ENCODE measurements around the gene AIF1.

The AIF1 gene

DNA sequence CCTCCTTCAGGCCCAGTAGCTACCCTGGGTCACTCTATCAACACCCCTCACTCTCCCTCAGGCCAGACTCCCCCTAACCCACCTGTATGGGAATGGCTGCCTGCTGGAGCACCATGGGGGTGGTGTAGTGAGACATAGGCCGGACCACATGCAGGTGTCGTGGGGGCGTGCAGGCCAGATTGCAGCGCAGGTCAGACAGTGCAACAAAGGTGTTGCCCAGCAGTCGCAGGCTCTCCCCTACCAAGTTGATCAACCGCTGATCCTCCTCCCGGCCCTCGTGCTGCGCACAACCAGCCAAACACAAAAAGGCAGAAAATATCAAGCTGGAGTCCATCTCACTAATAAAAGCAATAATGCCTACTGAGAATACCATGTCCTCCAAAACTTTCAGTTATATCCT lies 30.3 kb downstream of the AIF1 start:
- DNase-seq: no peak

DNA sequence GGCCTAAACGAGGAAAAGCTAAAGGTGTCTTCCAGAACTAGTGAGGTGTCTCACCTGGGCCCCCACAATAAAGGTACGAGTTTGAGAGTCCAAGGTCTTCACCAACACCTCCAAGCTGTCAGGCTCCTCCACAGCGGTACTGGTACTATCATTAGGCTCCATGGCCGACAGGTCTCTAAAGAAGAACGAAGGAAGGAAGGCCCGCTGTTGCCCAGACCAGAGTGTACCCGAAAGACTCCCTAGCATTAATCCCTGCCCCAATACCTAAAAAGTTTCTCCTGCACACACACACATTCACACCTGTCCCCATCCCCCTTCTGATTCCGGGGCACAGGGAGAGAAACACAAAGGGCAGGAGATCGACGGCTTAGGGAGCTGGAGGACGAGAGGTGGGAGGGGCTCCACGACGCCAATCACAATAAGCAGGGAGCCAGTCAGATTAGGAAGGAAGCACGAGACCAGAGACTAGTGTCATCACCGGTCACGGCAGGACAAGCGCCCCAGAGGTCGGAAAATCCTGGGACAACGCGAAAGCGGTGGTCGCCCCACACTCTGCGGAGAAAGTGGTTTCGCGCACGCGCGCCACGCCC lies 36.7 kb downstream of the AIF1 start:
- DNase-seq: no peak

DNA sequence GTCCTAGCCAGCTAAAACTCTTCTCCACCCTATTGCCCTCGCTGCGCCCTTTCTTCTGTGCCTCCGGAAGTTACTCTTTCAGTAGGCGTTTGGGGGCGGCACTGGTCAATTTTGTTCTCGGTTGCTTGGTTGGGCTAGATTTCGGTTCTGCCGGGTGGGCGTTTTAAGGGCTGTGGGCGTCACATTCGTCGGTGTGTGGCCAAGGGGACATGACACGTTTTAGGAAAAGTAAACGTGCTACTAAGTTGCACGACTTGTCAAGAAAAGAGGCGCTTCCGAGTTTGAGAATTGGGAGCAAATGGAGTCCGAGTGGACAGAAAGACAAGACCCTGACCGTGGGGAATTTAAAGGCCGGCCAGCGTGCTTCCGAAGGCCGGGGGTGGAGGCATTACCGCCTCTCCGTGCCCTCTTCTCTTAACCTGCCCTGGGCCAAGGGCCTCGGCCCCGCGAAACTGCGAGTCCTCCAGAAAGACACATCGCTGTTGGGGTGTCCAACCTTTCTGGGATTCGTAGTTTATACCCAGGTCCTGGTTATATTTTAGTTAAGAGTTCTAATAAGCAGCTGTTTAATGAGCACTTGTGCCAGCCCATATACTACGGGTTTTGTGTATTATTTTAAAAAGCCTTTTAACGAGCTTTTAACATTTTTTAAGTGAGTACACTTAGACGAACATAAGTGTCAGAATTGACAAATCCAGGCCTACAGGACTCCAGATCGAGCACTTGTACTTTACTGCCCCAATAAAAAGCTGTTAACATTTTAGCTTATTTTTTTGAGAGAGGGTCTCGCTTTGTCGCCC lies 38.1 kb downstream of the AIF1 start:
- DNase-seq: peak; percentile 95

DNA sequence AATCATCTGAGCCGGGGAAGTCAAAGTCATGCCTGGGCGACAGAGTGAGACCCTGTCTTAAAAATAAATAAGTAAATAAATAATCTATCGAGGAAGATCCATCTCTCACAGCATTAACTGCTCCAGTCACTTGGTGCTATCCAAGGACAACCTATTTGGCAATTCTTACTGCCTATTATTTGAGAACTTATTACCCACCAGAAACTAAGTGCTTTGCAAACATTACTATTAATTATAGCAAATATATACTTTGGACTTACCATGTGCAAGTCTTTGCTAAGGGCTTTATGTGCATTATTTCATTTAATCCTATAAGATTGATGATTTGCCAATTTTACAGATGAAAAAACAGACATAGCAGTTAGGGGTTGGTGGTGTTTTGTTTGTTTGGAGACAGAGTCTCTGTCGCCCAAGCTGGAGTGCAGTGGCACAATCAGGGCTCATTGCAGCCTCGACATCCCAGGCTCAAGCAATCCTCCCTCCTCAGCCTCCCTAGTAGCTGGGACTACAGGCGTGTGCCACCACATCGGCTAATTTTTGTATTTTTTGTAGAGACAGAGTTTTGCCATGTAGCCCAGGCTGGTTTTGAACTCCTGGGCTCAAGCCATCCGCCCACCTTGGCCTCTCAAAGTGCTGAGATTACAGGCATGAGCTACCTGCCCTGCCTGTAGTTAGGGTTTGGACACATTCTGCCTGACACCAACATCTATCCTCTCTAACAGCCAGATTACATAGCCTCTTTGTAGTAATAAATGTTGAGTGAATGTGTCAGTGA lies 39.7 kb downstream of the AIF1 start:
- no peak for DNase-seq

DNA sequence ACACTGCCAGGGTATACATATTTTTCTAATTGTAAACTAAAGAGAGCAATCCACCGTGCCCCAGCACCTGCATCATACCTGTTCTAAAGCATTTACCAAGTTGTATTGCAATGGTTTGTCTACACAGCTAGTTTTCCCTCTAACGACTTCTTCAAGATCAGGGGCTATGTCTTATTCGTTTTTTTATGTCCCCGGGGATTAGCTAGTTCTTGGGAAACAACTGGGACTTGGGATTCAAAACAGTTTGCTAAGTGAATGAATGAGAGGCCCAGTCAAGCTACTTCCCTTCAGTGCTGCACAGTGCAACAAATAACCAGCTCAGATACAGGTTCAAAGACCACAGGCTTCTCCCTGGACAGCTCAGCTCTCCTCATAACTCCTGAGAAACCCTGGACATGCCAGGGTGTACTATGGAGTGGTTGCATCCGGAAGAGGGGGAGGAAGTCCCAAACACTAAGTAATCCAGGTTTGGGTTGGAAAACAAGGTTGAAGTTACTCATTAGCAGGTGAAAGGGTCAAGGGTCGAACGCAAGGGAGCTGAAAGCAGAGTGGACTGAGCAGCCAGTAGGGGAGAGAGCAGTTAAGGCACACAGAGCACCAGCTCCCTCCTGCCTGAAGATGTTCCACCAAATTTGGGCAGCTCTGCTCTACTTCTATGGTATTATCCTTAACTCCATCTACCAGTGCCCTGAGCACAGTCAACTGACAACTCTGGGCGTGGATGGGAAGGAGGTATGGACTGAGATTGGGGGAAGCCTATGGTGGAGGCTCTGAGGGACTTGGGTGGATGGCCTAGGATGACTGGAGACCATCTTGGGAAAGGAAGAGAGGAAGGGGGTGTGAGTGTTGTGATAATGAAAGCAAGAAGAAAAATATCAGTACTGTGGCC lies 40.6 kb downstream of the AIF1 start, which contains the start of gene APOM:
Gene APOM, plus strand, starts transcription at position 546 of the 889 bp plus-strand sequence. Its CDS starts 73 bp downstream, at position 619.
- DNase-seq: no peak

DNA sequence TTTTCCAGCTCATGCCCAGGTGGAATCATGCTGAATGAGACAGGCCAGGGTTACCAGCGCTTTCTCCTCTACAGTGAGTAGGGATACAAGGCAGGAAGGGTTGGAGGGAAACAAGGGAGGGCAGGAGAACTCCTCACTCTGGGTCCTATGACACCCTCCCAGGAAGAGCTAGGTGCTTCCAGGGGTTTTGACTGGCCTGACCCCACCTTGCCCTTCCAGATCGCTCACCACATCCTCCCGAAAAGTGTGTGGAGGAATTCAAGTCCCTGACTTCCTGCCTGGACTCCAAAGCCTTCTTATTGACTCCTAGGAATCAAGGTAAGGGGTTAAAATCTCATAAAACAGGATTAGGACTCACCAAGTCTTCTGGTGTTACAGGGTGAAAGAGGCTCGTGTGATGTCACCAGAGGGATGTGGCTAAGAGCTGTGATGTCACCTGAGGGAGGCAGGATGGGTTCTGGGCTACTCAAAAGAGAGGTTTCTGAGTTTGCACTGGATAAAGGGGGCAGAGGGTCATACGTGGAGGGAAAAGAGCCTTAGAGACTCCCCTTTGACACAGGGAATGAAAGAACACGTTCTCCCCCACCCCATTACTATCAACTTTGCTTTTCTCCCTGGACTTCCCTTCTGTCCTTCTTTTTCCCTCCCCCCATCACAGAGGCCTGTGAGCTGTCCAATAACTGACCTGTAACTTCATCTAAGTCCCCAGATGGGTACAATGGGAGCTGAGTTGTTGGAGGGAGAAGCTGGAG lies 42.5 kb downstream of the AIF1 start:
- no peak for DNase-seq

DNA sequence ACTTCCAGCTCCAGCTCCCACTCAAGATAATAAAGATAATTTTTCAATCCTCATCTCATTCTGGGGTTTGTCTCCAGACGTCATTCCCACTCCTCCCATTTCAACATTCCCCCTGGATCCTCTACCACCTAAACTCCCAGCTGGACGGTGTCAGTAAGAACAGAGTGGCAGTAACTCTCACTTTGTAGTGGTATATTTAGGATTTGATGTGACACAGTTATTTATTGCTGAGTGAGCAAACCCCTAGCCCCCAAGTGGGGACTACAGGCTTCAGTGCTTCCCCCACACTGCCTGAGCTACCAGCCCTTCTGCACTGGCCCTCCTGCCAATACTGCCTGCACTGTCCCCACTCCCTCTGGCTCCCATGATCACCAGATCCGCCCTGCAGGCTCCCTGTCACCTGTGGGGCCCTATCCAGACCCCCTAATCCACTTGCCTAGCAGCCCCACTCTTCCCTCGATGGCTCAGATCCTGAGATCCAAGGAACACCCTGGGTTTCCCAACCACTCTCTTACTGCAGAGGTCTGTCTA lies 43.2 kb downstream of the AIF1 start:
- no peak for DNase-seq

DNA sequence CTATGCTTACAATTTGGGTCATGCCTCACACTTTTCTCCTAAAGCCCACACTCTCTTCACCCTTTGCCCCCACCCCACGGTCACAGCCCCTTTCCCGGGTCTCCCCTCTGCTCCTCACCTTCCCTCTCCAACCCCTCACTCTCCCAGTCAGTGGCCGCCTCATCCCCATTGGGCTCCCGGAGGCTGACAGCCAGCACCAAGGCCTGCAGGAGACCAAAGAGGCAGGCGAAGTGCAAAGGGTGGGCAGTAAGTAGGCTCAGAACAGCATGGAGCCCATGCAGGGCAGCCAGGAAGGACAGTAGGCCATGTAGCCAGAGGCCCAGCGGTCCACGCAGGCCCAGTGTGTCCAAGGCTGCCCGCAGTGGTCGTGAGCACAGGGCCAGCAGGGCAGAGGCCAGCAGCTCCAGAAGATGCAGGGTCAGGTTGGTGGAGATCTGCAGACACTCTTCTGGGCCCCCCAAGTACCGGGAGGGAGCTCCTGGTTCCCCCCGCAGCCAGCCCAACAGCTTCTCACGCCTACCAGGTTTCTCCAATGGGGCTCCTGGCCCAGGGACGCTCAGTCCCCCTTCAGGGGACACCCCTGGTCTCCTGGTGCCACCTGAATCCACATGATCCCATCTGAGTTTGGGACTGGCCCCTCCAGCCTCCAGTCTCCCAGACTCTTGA lies 44.1 kb downstream of the AIF1 start:
- no peak for DNase-seq

DNA sequence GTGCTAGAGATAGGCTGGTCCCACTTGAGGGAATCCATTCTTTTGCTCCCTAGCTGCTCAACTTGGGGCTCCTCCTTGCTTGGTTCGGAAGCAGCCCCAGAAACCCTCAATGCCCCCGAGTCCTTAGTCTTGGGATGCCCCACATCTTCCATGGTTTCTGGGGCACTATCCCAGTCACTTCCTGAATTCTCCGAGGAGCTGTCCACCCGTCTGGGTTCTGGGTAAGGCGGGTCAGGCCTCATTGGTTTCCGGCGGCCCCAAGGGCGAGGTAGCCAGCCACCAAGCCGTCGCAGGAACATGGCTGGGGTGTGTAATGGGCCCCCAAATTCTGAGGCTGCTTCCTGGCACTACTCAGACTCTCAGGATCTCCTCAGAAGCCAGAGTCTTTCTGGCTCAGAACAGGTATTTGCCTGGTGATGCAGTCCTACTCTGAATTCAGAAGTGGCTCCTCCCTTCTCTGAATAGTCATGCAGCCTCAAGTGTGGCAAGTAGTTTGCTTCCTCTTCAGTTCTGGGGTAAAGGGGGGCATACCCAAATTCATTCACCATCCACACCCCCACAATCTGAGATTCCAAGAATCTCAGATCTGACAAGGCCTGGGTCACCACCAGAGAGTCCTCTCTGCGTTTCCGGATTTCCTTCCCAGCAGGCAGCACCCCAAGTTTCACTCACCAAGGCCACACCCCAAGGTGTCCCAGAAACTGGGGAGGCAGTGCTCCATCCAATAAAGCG lies 44.8 kb downstream of the AIF1 start:
- DNase-seq: no peak

DNA sequence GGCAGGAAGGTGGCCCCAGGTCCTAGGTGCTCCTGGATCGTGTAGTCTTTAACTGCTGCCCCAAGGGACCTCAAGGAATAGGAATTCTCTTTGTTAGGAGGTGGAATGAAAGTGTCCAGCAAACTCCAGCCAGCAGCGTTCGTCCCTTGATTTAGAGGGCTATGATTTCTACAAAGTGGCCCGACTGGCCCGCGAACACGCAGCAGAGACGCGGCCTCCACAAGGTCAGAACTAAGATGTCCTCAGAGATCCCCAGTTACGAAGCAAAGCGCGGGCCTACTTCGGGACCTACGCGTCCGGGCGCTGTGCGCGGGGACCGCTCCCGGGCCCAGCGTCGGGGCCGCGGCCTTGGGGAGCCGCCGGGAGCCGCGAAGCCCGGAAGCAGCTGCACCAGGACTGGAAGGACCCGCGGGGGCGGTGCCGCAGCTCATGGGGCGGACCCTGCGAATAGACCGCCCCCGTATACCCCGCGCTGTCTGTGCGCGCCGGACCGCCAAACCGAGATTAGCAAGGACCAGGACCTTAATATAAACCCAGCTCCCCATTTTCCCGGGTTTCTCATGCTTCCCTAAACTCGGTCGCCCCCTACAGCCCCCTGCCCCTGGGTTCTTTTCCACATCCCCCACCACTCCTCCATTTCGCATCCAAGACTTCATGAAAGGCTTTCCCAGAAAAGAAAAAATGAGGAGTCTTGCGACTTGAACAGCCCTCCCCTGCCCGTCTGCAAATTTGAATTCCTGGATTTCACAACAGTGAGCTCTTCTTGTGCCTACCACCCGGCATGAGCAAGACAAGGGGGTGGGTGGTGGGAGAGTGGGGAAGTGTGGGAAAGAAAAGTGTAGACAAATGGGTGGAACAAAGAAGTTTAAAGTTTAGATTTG lies 45.6 kb downstream of the AIF1 start, which contains the start of gene C6orf47:
Gene C6orf47, minus strand, starts transcription at position 398 of the 881 bp plus-strand sequence. CDS start 831 bp downstream, outside the sequence.
- DNase-seq: peak; percentile 92

DNA sequence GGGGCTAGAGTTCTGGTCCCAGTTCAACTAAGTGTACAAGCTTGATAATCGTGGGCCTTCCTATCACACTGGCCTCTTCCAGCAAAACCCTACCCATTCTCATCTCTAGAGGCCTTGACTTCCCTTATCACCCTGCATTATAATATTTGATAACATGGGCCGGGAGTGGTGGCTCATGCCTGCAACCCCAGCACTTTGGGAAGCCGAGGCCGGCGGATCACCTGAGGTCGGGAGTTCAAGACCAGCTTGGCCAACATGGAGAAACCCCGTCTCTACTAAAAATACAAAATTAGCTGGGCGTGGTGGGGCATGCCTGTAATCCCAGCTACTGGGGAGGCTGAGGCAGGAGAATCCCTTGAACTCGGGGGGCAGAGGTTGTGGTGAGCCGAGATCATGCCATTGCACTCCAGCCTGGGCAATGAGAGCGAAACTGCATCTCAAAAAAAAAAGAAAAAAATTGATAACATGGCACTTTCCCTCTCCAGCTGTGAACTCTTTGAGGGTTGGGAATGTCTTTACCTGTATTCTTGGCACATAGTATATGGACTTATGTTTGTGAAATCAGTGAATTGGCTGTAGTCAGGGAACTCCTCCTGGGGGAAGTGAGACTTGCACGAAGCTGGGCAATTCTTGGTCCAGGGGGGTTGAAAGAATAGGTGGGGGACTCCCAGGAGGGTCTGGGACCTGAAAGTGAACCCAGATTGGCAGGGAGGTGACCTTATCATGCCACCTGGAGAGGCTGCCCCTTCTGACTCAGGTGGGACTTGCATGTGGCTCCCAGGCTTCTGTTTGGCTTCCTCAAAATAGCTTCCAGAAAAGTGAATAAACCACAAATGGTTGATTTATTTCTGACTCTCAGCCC lies 46.5 kb downstream of the AIF1 start:
- DNase-seq: no peak

DNA sequence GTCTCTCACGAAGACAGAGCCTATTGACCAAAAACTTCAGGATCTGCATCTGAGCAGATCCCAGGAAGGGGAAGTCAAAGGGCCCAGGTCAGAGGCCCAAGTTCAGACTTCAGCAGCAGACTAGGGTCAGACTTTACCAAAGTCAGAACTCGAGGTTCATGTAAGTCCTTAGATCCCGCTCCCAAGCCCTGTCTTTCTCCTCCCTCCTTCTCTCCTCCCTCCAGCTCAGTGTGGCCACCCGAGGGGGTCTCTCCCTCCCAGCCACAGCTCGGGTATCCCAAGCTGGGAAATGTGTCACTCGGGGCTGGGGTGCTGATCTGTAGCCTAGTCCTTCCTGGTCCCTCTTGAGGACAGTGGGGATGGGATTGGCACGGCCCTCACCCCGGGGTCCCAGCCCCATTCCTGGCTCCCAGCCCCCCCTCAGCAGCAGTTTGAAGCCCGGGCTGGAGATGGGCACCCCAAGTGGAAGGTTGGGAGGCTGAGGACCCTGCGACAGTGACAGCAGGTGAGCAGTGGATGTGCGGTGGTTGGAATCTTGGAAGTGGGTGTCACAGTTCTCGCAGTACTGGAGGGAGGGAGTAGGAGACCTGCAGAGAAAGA lies 47.2 kb downstream of the AIF1 start:
- DNase-seq: no peak

DNA sequence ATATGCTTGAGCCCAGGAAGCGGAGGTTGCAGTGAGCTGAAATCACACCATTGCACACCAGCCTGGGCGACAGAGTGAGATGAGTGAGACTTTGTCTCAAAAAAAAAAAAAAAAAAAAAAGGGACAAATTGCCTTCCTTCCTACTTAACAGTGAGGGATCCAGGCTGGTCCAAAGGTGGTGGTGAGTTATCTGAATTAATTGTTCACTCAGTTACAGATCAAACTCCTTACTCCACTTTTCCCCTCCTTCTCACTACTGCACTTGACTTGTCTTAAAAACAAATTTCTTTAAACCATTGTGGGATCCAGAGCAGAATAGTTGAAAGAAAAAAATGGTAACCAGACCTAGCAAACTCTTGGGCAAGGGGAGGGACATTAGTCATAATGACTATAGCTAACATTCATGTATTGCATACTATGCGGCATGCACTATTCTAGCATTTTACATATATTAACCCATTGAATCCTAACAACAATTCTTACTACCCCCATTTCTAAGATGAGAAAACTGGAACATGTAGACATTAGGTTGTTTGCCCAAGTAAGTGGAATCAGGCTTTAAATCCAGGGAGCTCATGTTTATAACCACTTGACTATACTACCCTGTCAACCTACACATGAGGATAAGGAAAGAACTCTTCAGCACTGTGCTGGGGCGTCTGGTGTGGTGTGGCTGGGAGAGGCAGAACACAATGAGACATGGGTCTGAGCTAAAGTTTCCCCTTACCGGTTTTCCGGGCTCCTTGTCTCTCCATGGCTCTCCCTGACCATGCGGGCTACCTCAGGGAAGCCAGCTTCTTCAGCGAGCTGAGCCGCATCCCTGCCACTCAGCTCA lies 48.3 kb downstream of the AIF1 start:
- no peak for DNase-seq

DNA sequence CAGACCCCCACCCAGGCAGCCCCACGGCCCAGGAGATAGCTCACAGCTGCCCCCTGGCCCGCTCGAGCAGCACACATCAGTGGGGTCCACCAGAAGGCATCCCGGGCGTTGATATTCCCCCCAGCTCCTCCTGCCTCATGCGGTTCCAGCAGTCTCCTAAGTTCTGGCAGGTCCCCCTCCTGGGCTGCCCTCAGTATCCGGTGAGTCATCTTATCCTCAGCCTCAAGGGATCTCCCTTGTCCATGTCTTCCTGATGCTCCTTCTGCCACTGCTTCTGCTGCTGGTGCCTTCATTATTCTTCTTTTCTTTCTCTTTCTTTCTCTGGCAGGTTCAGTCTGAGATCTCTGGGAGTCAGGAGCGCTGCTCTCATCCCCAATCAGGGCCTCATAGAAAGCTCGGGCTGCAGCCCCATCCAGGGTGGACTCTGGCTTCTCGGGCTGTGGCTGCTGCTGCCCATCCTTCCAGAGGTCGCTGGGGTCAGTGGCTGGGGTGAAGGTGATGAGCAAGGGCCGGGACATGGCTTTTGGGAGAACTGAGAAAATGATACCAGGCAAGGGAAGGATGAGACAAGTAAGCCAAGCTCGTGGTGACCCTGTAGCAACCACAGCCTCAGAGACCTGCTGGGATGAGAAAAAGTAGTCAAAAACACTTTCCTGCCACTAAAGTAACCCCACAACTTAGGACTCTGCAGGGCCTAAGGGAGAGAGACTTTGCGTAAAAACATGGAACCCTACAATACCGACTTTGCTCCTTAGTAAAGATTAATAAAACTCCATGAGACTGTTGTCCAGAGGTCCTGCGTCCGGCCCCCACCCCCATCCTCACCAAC lies 49.1 kb downstream of the AIF1 start:
- peak; percentile 44 for DNase-seq

DNA sequence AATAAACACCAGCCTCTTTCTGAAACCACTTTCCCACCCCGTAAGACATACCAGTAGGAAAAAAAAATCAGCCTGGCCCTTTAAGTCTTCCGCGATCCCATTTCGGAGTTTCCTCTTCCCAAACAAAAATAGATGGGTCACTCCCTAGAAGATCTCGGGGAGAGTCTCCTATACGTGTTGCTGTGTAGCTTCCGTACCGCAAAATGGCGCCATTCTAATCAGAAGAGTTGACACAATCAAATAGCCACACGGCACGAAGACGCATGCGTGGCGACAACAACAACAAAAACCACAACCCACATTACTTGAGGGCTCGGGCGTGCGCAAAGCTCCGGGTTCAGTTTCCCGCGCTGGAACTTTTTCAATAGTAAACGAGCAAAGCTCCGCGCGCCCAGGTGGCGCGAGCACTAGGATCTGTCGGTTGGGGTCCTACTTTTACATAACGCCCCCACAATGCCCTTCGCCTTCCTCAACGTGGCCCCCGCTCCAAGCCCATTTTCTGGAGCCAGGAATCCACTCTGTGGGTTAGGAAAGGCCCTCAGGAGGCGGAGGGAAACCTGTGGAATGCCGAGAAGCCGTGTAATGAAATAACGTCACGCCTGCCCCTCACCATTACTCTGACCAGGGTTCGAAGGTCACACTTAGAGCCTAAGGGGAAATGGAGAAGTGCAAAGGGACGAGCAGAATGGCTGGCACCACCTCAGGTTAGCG lies 49.9 kb downstream of the AIF1 start, which contains the start of gene GPANK1:
Gene GPANK1, minus strand, starts transcription at position 208 of the 711 bp plus-strand sequence. CDS start 519 bp downstream, outside the sequence.
- peak; percentile 95 for DNase-seq
